ENCODE measurements around the gene SLC44A1.

The SLC44A1 gene

GRCh38 chr9:105296445-105296844, 52.0 kb downstream of the SLC44A1 start:
- H3K27ac ChIP-seq: no peak overlapping the region
- TF ChIP-seq CTCF (IDR thresholded peaks at IDR 0.05) (no peak), ZFX (IDR thresholded peaks at IDR 0.05; ENCODE audit: borderline replicate concordance) (no peak)

- no peak overlapping the region for H3K27ac ChIP-seq
- TF ChIP-seq ZFX (IDR thresholded peaks at IDR 0.05; ENCODE audit: borderline replicate concordance) (no peak), CTCF (IDR thresholded peaks at IDR 0.05) (no peak)
Observed at GRCh38 chr9:105296877-105297287, 52.4 kb downstream of the SLC44A1 start.

- TF ChIP-seq CTCF (IDR thresholded peaks at IDR 0.05): no peak
- TF ChIP-seq ZFX (IDR thresholded peaks at IDR 0.05; ENCODE audit: borderline replicate concordance): no peak
- no peak overlapping the region for H3K27ac ChIP-seq
Observed at GRCh38 chr9:105297442-105298075, 53.1 kb downstream of the SLC44A1 start.

GRCh38 chr9:105299190-105299854, 54.9 kb downstream of the SLC44A1 start:
- TF ChIP-seq CTCF (IDR thresholded peaks at IDR 0.05) (no peak), ZFX (IDR thresholded peaks at IDR 0.05; ENCODE audit: borderline replicate concordance) (no peak)
- H3K27ac ChIP-seq: no peak overlapping the region

- no peak overlapping the region for H3K27ac ChIP-seq
- TF ChIP-seq CTCF (IDR thresholded peaks at IDR 0.05): no peak
- no peak for TF ChIP-seq ZFX (IDR thresholded peaks at IDR 0.05; ENCODE audit: borderline replicate concordance)
Observed at GRCh38 chr9:105302728-105303127, 58.3 kb downstream of the SLC44A1 start.

GRCh38 chr9:105305856-105306255, 61.4 kb downstream of the SLC44A1 start:
- no peak overlapping the region for H3K27ac ChIP-seq
- TF ChIP-seq CTCF (IDR thresholded peaks at IDR 0.05) (no peak), ZFX (IDR thresholded peaks at IDR 0.05; ENCODE audit: borderline replicate concordance) (no peak)
